AG04450 (cell line): ENCODE data around the gene KBTBD4. TPM values are rescaled to one million over a fixed set of nuclear protein-coding genes. Genes with fewer than 3 reads are reported as not detected.

ENCODE experiments used
- CTCF ChIA-PET: fragments of 300-600, 350-600 bp; formaldehyde crosslinking; extraction: SDS; loops from one replicate; lab custom pipeline; 2022; ENCODE audit warnings: antibody characterized with exemption, inconsistent platforms; lab: Charles Lee
- POLR2A ChIA-PET: fragments of 350-600 bp; formaldehyde crosslinking; extraction: SDS; loops from one replicate; lab custom pipeline; 2021; ENCODE audit warnings: antibody characterized with exemption, inconsistent platforms; lab: Yijun Ruan, JAX
- DNase-seq: peaks from one replicate; pipeline ENCODE4 v3.0.0-alpha.2; 2011; ENCODE audit warnings: low read depth, low spot score
- H3K27ac ChIP-seq: one replicate; pipeline ENCODE4 v1.5.1; 2012; ENCODE audit warnings: low read depth, low read length, control low read depth
- H3K27me3 ChIP-seq: one replicate; pipeline ENCODE4 v1.6.0; 2012; ENCODE audit warnings: low read length; ENCODE audit not compliant: control insufficient read depth, insufficient read depth
- H3K4me3 ChIP-seq: 2 replicates; pipeline ENCODE4 v1.5.1; 2011; ENCODE audit warnings: mild to moderate bottlenecking, low read depth, low read length, control low read depth
- H3K9me3 ChIP-seq: 2 replicates; pipeline ENCODE4 v1.5.1; 2012; ENCODE audit warnings: low read length; ENCODE audit not compliant: control insufficient read depth, insufficient read depth
- CTCF ChIP-seq: IDR thresholded peaks from 2 replicates; pipeline ENCODE4 v1.5.1; 2011; ENCODE audit warnings: low read depth, low read length, control low read depth, inconsistent platforms
- polyA plus RNA-seq: library from polyadenylated mRNA; depleted of rRNA; stranded (reverse); fragments of >200 nt; gene quantifications from 2 replicates; pipeline ENCODE4 v1.2.3, GENCODE V29; 2011

Gene KBTBD4
- polyA plus RNA-seq, 1 experiment: 20.0 TPM

GRCh38 chr11:47583844-47584243 lies 5.1 kb upstream of the KBTBD4 start:
- H3K4me3 ChIP-seq: no peak overlapping the region
- no peak for TF ChIP-seq CTCF
- H3K27ac ChIP-seq: no peak overlapping the region
- no peaks in the 10 kb centered on the region for H3K9me3 ChIP-seq
- CTCF ChIA-PET: no interaction called here
- no peak for DNase-seq
- POLR2A ChIA-PET: interaction anchor here (0.7 to 1.3 kb wide), 2 partner anchors 11 kb away, joined by 3 to 9 read pairs; partner anchors contain the start of gene C1QTNF4
- H3K27me3 ChIP-seq: no peaks in the 10 kb centered on the region

DNA sequence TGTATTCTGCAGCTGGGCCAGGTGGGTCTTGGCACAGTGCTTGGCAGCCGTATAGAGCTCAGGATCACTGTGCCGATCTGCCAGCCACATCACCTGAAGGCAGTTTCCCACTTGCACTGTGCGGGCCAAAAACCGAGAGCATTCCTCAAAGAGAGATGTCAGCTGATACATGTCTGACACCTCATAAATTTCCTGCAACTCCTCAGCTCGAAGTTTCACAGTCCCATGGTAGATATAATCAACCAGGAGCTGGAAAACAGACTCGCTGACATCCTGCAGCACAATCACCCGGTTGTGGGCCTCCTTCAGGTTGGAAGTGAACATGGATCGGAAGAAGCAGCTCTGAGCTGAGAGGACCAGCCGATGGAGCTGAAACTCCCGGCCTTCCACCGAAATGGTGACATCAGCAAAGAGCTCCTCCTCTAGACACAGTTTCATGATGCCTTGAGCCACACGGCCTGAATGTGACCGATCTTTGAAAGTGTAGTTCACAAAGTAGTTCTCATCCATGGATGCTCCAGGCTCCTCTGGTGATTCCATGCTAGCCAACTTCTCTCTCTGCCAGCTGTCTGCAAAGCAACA lies 1.2 kb downstream of the KBTBD4 start:
- ChIA-PET CTCF (interaction anchor here (1.0 to 2.6 kb wide), 3 partner anchors 40 to 204 kb away, joined by 3 to 6 read pairs (median 3); no protein-coding TSS in a partner anchor), POLR2A (interaction anchor here (0.6 to 1.0 kb wide), 2 partner anchors 8 to 11 kb away, joined by 3 to 4 read pairs; no protein-coding TSS in a partner anchor)
- no peak overlapping the region for H3K27ac ChIP-seq
- peak overlapping the region; percentile 95 for H3K4me3 ChIP-seq
- no peak for DNase-seq
- no peak for TF ChIP-seq CTCF
- H3K27me3 ChIP-seq: no peaks in the 10 kb centered on the region
- no peaks in the 10 kb centered on the region for H3K9me3 ChIP-seq

GRCh38 chr11:47573321-47573720 lies 5.4 kb downstream of the KBTBD4 start:
- Histone ChIP-seq H3K4me3 (no peak overlapping the region), H3K27ac (peak overlapping the region; percentile 11), H3K9me3 (no peaks in the 10 kb centered on the region), H3K27me3 (no peaks in the 10 kb centered on the region)
- TF ChIP-seq CTCF: no peak
- no peak for DNase-seq
- ChIA-PET POLR2A (no interaction called here), CTCF (interaction anchor here (0.8 to 2.3 kb wide), 3 partner anchors 18 to 44 kb away, joined by 3 to 7 read pairs (median 3); no protein-coding TSS in a partner anchor)

GRCh38 chr11:47572715-47573255 lies 6.0 kb downstream of the KBTBD4 start:
- Histone ChIP-seq H3K27me3 (no peaks in the 10 kb centered on the region), H3K9me3 (no peaks in the 10 kb centered on the region), H3K4me3 (no peak overlapping the region), H3K27ac (no peak overlapping the region)
- no peak for TF ChIP-seq CTCF
- CTCF ChIA-PET: interaction anchor here (0.8 to 2.3 kb wide), 2 partner anchors 18 to 44 kb away, joined by 3 to 7 read pairs; no protein-coding TSS in a partner anchor
- no peak for DNase-seq
- POLR2A ChIA-PET: interaction anchor here (0.6 kb wide), 1 partner anchor 11 kb away, joined by 9 read pairs; no protein-coding TSS in a partner anchor

DNA sequence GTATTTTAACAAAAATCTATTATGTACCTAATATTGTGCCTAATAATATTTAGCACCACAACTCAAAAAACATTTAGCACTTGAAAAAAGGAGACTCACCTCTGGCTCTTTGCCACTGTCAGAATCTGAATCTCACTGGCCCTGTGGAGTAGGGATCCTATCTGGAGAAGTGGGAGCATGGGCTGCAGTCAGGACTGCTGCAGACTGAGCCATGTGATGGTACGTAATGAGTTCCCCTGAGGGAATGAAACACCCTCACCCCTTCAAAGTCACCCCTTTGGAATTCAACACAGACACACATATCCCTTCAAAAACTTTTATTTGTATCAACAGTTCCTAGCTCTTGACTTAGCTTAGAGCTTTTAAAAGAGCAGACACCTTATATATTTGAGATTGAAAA lies 6.9 kb downstream of the KBTBD4 start:
- ChIA-PET CTCF (interaction anchor here (1.5 to 2.3 kb wide), 2 partner anchors 19 to 45 kb away, joined by 4 to 7 read pairs; no protein-coding TSS in a partner anchor), POLR2A (interaction anchor here (0.7 kb wide), 1 partner anchor 38 kb away, joined by 3 read pairs; no protein-coding TSS in a partner anchor)
- no peaks in the 10 kb centered on the region for H3K9me3 ChIP-seq
- no peak overlapping the region for H3K27ac ChIP-seq
- DNase-seq: no peak
- TF ChIP-seq CTCF: no peak
- no peaks in the 10 kb centered on the region for H3K27me3 ChIP-seq
- no peak overlapping the region for H3K4me3 ChIP-seq
